Measurements from ENCODE around the gene ITGA8.
"Not testable (repeated sequence)": the region's sequence is repeated elsewhere in the genome, so short reads cannot be mapped to it uniquely, and the experiment has no call there.

Gene ITGA8

GRCh38 chr10:15719899-15720634 is at the start of gene ITGA8:
TSS of gene ITGA8 (minus strand) at chr10:15719922. CDS start at chr10:15719771, 151 bp downstream.
- peak; percentile 52 for DNase-seq

GRCh38 chr10:15764892-15765454 is 45.3 kb upstream of the ITGA8 start:
- DNase-seq = no peak

GRCh38 chr10:15763006-15763405 is 43.3 kb upstream of the ITGA8 start:
- DNase-seq = no peak

GRCh38 chr10:15762239-15762638 is 42.5 kb upstream of the ITGA8 start:
- not testable (repeated sequence) for DNase-seq

- not testable (repeated sequence) for DNase-seq
Observed at GRCh38 chr10:15761224-15761623, 41.5 kb upstream of the ITGA8 start.

- peak; percentile 59 for DNase-seq
Observed at GRCh38 chr10:15760681-15761080, 41.0 kb upstream of the ITGA8 start.

- no peak for DNase-seq
Observed at GRCh38 chr10:15759265-15759664, 39.5 kb upstream of the ITGA8 start.

- DNase-seq = no peak
Observed at GRCh38 chr10:15758618-15759017, 38.9 kb upstream of the ITGA8 start.

- no peak for DNase-seq
Observed at GRCh38 chr10:15754937-15755336, 35.2 kb upstream of the ITGA8 start.

- DNase-seq = no peak
Observed at GRCh38 chr10:15751046-15751445, 31.3 kb upstream of the ITGA8 start.

- DNase-seq = peak; percentile 49
Observed at GRCh38 chr10:15748126-15748525, 28.4 kb upstream of the ITGA8 start.

GRCh38 chr10:15747632-15748031 is 27.9 kb upstream of the ITGA8 start:
- no peak for DNase-seq

GRCh38 chr10:15745751-15746150 is 26.0 kb upstream of the ITGA8 start:
- peak; percentile 76 for DNase-seq

GRCh38 chr10:15744217-15744865 is 24.6 kb upstream of the ITGA8 start:
- peak; percentile 55 for DNase-seq

GRCh38 chr10:15743443-15743842 is 23.7 kb upstream of the ITGA8 start:
- no peak for DNase-seq

- peak; percentile 57 for DNase-seq
Observed at GRCh38 chr10:15742836-15743235, 23.1 kb upstream of the ITGA8 start.

- DNase-seq = no peak
Observed at GRCh38 chr10:15742102-15742501, 22.4 kb upstream of the ITGA8 start.

GRCh38 chr10:15741581-15741980 is 21.9 kb upstream of the ITGA8 start:
- no peak for DNase-seq

GRCh38 chr10:15740261-15740660 is 20.5 kb upstream of the ITGA8 start:
- DNase-seq = no peak

- DNase-seq = no peak
Observed at GRCh38 chr10:15739254-15739970, 19.7 kb upstream of the ITGA8 start.

GRCh38 chr10:15738270-15738925 is 18.7 kb upstream of the ITGA8 start:
- peak; percentile 46 for DNase-seq

- no peak for DNase-seq
Observed at GRCh38 chr10:15737656-15738055, 17.9 kb upstream of the ITGA8 start.

- peak; percentile 33 for DNase-seq
Observed at GRCh38 chr10:15735763-15736162, 16.0 kb upstream of the ITGA8 start.

Data from fibroblast of skin of right biceps (primary cell).